GM10266 (cell line): ENCODE data around the gene LCK.

Experiments used
- DNase-seq: peaks from one replicate; pipeline ENCODE4 v3.0.0; 2012; ENCODE audit errors: extremely low spot score
- TF ChIP-seq, protein P1 (sequence below): IDR thresholded peaks from 2 replicates; pipeline ENCODE4 v1.5.1; 2012; ENCODE audit warnings: mild to moderate bottlenecking, low read depth; ENCODE audit not compliant: control insufficient read depth, insufficient read depth; ENCODE audit errors: missing control alignments

LCK gene

DNA sequence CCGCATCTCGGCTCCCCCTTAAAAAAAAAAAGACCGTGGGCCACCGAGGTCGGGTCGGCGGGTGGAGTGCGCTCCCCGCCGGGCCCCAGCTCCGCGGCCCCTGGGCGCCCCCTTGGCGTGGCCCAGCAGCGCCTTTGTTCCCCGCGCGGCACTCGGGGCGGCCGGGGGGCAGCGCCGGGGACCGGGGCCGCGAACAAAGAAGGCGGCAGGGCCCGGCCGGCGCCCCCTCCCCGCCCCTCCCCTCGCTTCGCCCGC is 84.4 kb downstream of the LCK start:
- DNase-seq, result no peak

More for the DNA sequence above, 84.4 kb downstream of the LCK start:
- TF ChIP-seq, protein P1, sequence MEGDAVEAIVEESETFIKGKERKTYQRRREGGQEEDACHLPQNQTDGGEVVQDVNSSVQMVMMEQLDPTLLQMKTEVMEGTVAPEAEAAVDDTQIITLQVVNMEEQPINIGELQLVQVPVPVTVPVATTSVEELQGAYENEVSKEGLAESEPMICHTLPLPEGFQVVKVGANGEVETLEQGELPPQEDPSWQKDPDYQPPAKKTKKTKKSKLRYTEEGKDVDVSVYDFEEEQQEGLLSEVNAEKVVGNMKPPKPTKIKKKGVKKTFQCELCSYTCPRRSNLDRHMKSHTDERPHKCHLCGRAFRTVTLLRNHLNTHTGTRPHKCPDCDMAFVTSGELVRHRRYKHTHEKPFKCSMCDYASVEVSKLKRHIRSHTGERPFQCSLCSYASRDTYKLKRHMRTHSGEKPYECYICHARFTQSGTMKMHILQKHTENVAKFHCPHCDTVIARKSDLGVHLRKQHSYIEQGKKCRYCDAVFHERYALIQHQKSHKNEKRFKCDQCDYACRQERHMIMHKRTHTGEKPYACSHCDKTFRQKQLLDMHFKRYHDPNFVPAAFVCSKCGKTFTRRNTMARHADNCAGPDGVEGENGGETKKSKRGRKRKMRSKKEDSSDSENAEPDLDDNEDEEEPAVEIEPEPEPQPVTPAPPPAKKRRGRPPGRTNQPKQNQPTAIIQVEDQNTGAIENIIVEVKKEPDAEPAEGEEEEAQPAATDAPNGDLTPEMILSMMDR, result no peak
